HG03103 (cell line): ENCODE results near the gene TPM4.

Experiments used
- ATAC-seq: cut with Tn5 transposase; IDR thresholded peaks from one replicate; pipeline ENCODE4 v1.9.1; 2021; ENCODE audit warnings: low read depth; ENCODE audit not compliant: unreplicated experiment

The TPM4 gene

GRCh38 chr19:16041299-16041990, 34.9 kb upstream of the TPM4 start:
- ATAC-seq = no peak

- ATAC-seq = no peak
Observed at GRCh38 chr19:16041991-16042386, 34.3 kb upstream of the TPM4 start.

GRCh38 chr19:16042533-16043085, 33.7 kb upstream of the TPM4 start:
- ATAC-seq = no peak

GRCh38 chr19:16043156-16043757, 33.0 kb upstream of the TPM4 start:
- no peak for ATAC-seq

- ATAC-seq = no peak
Observed at GRCh38 chr19:16044746-16045145, 31.5 kb upstream of the TPM4 start.

GRCh38 chr19:16045171-16045570, 31.1 kb upstream of the TPM4 start:
- ATAC-seq = no peak

- no peak for ATAC-seq
Observed at GRCh38 chr19:16045893-16046292, 30.4 kb upstream of the TPM4 start.

GRCh38 chr19:16048583-16048982, 27.7 kb upstream of the TPM4 start:
- ATAC-seq = no peak

GRCh38 chr19:16051254-16052025, 24.9 kb upstream of the TPM4 start:
- no peak for ATAC-seq

- ATAC-seq = no peak
Observed at GRCh38 chr19:16052353-16052752, 23.9 kb upstream of the TPM4 start.

- no peak for ATAC-seq
Observed at GRCh38 chr19:16057062-16057461, 19.2 kb upstream of the TPM4 start.

GRCh38 chr19:16060294-16060693, 16.0 kb upstream of the TPM4 start:
- no peak for ATAC-seq

- no peak for ATAC-seq
Observed at GRCh38 chr19:16061943-16062342, 14.4 kb upstream of the TPM4 start.

GRCh38 chr19:16062789-16063188, 13.5 kb upstream of the TPM4 start:
- ATAC-seq = no peak

- ATAC-seq = no peak
Observed at GRCh38 chr19:16064209-16064889, 11.9 kb upstream of the TPM4 start.

GRCh38 chr19:16066611-16067104, 9.6 kb upstream of the TPM4 start:
- no peak for ATAC-seq

GRCh38 chr19:16067205-16067938, 8.9 kb upstream of the TPM4 start:
- ATAC-seq = no peak

GRCh38 chr19:16068696-16069259, 7.5 kb upstream of the TPM4 start:
- no peak for ATAC-seq

- ATAC-seq = no peak
Observed at GRCh38 chr19:16069813-16070365, 6.4 kb upstream of the TPM4 start.
